ENCODE results near the gene PTPRN2.

DNA sequence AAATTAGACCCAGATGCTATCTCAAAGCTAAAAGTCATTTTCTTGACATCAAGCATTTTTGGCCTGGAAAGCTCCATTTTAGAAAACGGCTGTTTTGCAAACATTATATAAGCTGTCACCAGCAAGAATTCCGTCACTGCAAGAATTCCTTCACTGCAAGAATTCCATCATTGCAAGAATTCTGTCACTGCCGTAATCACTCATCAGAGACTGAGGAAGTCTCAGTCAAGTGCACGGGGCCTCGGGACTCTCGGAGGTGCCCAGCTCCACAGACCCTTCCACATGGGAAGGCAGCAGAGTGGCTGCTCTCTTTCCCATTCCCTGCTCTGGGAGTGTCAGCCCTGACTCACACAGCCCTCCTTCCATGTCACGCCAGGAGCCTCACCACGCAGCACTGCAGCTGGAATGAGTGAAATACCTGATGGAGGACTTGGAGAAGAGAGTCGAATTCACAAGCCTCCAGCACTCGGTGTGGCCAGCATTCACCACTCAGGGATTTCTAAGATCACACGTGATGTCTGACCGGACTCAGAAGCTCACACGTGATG lies 168.3 kb downstream of the PTPRN2 start:
- TF ChIP-seq, protein P1, sequence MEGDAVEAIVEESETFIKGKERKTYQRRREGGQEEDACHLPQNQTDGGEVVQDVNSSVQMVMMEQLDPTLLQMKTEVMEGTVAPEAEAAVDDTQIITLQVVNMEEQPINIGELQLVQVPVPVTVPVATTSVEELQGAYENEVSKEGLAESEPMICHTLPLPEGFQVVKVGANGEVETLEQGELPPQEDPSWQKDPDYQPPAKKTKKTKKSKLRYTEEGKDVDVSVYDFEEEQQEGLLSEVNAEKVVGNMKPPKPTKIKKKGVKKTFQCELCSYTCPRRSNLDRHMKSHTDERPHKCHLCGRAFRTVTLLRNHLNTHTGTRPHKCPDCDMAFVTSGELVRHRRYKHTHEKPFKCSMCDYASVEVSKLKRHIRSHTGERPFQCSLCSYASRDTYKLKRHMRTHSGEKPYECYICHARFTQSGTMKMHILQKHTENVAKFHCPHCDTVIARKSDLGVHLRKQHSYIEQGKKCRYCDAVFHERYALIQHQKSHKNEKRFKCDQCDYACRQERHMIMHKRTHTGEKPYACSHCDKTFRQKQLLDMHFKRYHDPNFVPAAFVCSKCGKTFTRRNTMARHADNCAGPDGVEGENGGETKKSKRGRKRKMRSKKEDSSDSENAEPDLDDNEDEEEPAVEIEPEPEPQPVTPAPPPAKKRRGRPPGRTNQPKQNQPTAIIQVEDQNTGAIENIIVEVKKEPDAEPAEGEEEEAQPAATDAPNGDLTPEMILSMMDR (conservative IDR thresholded peaks at IDR 0.05 in 1 of 2, IDR thresholded peaks at IDR 0.05 in 1 of 2; ENCODE audit: extremely low read depth in 1 of 2, insufficient read depth in 1 of 2, low read depth in 1 of 2, low read length in 2 of 2): no peak
- no peak for TF ChIP-seq EZH2 (IDR thresholded peaks at IDR 0.05; ENCODE audit: borderline replicate concordance, low read length)

Measured in mammary epithelial cell (primary cell).